Neural progenitor cell (in vitro differentiated cells): ENCODE measurements around the gene MEIOSIN.

Source experiments
- CTCF ChIP-seq: fragments of 200-600 bp; sonication (generic); IDR thresholded peaks from 2 replicates; pipeline ENCODE4 v1.5.1; 2017; ENCODE audit warnings: antibody characterized with exemption, mild to moderate bottlenecking
- EZH2phosphoT487 ChIP-seq: fragments of 200-600 bp; sonication (generic); IDR thresholded peaks from 2 replicates; pipeline ENCODE4 v1.6.1; 2017; ENCODE audit warnings: antibody characterized with exemption

DNA sequence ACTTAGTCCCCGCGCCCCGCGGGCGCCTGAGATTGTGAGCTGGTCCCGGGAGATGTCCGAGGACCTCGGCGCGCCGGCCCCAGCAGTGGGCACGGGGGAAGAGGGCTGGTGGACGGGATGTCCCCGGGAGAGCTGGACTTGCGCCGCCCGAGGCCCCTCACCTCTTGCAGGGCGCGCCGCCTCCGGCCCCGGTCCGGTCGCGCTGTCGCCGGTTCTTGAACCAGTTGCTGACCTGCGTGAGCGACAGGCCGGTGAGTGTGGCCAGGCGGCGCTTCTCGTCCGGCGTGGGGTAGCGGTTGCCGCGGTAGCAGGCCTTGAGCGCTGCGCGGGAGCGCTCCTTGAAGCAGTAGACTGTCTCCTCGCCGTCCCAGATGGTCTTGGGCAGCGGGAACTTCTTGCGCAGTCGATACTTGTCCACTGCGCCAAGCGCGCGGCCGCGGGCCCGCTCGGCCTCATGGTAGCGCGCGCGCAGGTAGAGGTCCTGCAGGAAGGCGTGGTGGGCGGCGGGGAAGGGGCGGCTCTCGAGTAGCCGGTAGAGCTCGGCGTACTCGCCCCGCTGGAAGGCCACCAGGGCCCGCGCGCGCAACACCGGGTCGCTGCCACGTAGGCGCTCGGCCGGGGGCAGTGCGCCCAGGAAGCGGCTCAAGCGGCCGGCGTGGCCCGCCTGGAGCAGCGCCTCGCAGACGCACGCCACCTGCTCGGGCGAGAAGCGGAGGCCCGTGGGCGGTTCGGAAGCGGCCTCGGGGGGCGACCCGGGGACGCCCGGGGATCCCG lies 34.8 kb downstream of the MEIOSIN start:
- TF ChIP-seq CTCF (no peak), EZH2phosphoT487 (no peak)
